Heart right ventricle (tissue), 16 donors: ENCODE data around the gene VPS26A. TPM values are rescaled to one million over a fixed set of nuclear protein-coding genes. Genes with fewer than 3 reads are reported as not detected.

Source experiments
- ATAC-seq, 8 donors: fragments of 200-7000 bp; cut with Tn5 transposase; one replicate each; pipeline ENCODE4 v1.9.1; 2020; ENCODE audit warnings: mild to moderate bottlenecking in 8 of 8, moderate library complexity in 8 of 8, moderate number of reproducible peaks in 1 of 8
- DNase-seq, 2 donors: peaks; one replicate each; pipeline ENCODE4 v3.0.0-alpha.2; 2020
- H3K27ac ChIP-seq, 10 donors: fragments of 200-600 bp; sonication (generic) in 2 of 10; one replicate each; pipeline versions ENCODE4 v1.5.0 to v1.8.0; 2020 to 2022; ENCODE audit warnings: mild to moderate bottlenecking in 3 of 10
- H3K27me3 ChIP-seq, 7 donors: fragments of 200-600 bp; one replicate each; pipeline ENCODE4 v1.8.0; 2021 to 2022; ENCODE audit warnings: mild to moderate bottlenecking in 2 of 7
- H3K36me3 ChIP-seq, 9 donors: fragments of 200-600 bp; sonication (generic) in 1 of 9; one replicate each; pipeline versions ENCODE4 v1.5.0 to v1.8.0; 2020 to 2022; ENCODE audit warnings: mild to moderate bottlenecking in 2 of 9
- H3K4me1 ChIP-seq, 9 donors: fragments of 200-600 bp; sonication (generic) in 1 of 9; one replicate each; pipeline versions ENCODE4 v1.5.0 to v1.8.0; 2020 to 2022; ENCODE audit warnings: mild to moderate bottlenecking in 4 of 9
- H3K4me3 ChIP-seq, 10 donors: fragments of 200-600 bp; sonication (generic) in 2 of 10; one replicate each; pipeline versions ENCODE4 v1.5.0 to v1.8.0; 2020 to 2022; ENCODE audit warnings: mild to moderate bottlenecking in 7 of 10, moderate library complexity in 2 of 10
- H3K9me3 ChIP-seq, 11 donors: fragments of 200-600 bp in 10 of 11; sonication (generic) in 2 of 11; one replicate each; pipeline versions ENCODE4 v1.5.0 to v1.8.0; 2013 to 2022; ENCODE audit warnings: mild to moderate bottlenecking in 2 of 11, control low read depth in 1 of 11, moderate library complexity in 1 of 11
- WGBS, 2 donors: extraction: QIAGEN DNeasy Blood & Tissue Kit; methylation state at CpG; one replicate each; pipeline ENCODE4 v1.1.7; 2013; ENCODE audit warnings: inconsistent platforms in 1 of 2; 5-methylcytosine and 5-hydroxymethylcytosine counted together
- intact Hi-C, 10 donors: fragments of 100-400 bp; cut with DNase I; formaldehyde crosslinking; loops; one replicate each; pipeline versions ENCODE4 v1.11.1 to v1.14.2; 2022
- polyA plus RNA-seq, 2 donors: library from polyadenylated mRNA; stranded (reverse); fragments of 200-250 nt; gene quantifications; one replicate each; pipeline ENCODE4 v1.2.3, GENCODE V29; 2013
- total RNA-seq, 10 donors: library from RNA; stranded (reverse); fragmentation: NEBNext Ultra II Directional in 3 of 10; extraction: Animal tissue kit (Norgen Biotek cat#: 25700) in 3 of 10; gene quantifications; one replicate each; pipeline versions ENCODE4 v1.2.1 to v1.2.4, GENCODE V29; 2021 to 2023
- TF ChIP-seq, protein P1 (sequence below), 9 donors: fragments of 200-600 bp; sonication (generic) in 2 of 9; IDR thresholded peaks; one replicate each; pipeline versions ENCODE4 v1.5.0 to v1.8.0; 2021 to 2022; ENCODE audit warnings: antibody characterized with exemption in 9 of 9, mild to moderate bottlenecking in 5 of 9, moderate library complexity in 1 of 9
- donor health status: Arrhythmogenic right ventricular cardiomyopathy.
- donor health status: ischemic (EF 13 %, LVEDD 7.1; RV severe dilation, severe dysfunction).
- donor health status: healthy with polysubstance abuse.
- donor health status: DM: no; HTN: yes; CAD: no.
- donor health status: DM: no; HTN: no; CAD: no.
- donor health status: ischemic (EF 25% LVEDD 6.9; RV normal size, moderate dysfunction).
- donor health status: ischemic (EF 25% LVEDD 5.7; RV mildly dilated, moderate dysfunction).
- donor health status: healthy.
- donor health status: DM: yes; HTN: yes; CAD: no.
- donor health status: Ischemic cardiomyopathy.
- donor health status: ischemic (EF 35%, LVEDD 5.7; RV mildly dilated, moderate dysfunction).
- donor health status: nonischemic (EF 11% LVEDD 7.7; RV severe dilation, severe dysfunction).
- donor health status: DM: yes; HTN: yes; CAD: no.
- donor health status: PGD.
- donor health status: ischemic (EF 29% LVEDD 5.4; RV normal size, mild dysfunction).
- donor health status: nonischemic (EF 23%, LVEDD 6.1; RV moderate dilation, normal function).

Gene VPS26A
- total and polyA plus RNA-seq, 12 donors: 15.9 to 43.8 (median 34.2) TPM

DNA sequence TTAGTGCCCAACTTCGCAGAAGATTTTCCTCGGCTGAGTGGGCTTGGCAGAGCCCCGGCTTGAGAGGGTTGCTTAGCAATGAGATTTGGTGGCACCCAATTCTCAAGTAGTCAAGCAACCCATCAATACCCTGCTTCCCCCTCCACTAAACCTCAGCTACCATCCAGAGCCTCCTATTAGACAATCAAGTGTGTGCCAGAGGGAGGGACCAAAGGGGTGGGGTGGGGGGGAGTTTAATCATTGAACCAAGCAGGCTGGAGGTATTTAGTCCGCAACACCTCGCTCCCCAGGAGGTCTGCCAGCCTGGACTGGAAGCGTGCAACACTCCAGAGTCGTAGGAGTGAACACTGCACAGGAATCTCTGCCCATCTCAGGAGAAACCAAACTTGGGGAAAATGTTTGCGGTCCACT lies 96.1 kb downstream of the VPS26A start, which contains the start of gene HKDC1:
TSS of gene HKDC1 (plus strand) at position 292 of the 411 bp plus-strand sequence. CDS start at position 396, 104 bp downstream.
- H3K27ac ChIP-seq: no peak within 1 kb of the TSS
- peaks cover 0 to 38% (median 0%) of the 10 kb centered on the region in 9 donors for H3K4me1 ChIP-seq
- intact Hi-C loops: no loop called here
- WGBS, 2 donors: 80 to 86% methylated on average over 8 of the region's 8 CpGs
- no peaks in the 10 kb centered on the region for H3K36me3 ChIP-seq
- DNase-seq (no peak), ATAC-seq (no peak)
- no peaks in the 10 kb centered on the region for H3K9me3 ChIP-seq
- TF ChIP-seq, protein P1, sequence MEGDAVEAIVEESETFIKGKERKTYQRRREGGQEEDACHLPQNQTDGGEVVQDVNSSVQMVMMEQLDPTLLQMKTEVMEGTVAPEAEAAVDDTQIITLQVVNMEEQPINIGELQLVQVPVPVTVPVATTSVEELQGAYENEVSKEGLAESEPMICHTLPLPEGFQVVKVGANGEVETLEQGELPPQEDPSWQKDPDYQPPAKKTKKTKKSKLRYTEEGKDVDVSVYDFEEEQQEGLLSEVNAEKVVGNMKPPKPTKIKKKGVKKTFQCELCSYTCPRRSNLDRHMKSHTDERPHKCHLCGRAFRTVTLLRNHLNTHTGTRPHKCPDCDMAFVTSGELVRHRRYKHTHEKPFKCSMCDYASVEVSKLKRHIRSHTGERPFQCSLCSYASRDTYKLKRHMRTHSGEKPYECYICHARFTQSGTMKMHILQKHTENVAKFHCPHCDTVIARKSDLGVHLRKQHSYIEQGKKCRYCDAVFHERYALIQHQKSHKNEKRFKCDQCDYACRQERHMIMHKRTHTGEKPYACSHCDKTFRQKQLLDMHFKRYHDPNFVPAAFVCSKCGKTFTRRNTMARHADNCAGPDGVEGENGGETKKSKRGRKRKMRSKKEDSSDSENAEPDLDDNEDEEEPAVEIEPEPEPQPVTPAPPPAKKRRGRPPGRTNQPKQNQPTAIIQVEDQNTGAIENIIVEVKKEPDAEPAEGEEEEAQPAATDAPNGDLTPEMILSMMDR (IDR thresholded peaks at IDR 0.05): no peak
- H3K27me3 ChIP-seq: peaks cover 0 to 21% (median 0%) of the 10 kb centered on the region in 7 donors
- H3K4me3 ChIP-seq: no peak within 1 kb of the TSS

DNA sequence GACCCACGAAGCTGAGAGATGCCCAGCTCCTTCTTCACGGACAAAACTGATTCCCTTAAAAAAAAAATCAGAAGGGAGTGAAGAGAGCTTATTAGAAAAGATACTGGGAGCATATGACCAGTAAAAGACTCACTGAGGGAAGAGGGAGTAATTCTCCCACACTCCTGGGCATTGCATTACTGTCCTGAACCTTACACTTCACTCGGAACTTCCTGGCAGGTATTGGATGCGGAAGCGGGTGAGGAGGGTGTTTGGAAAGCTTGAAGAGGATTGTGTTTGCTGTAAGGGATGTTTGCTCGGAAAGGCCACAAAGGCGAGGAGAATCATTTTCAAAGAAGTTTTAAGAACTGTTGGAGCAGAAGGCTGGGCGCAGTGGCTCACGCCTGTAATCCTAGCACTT lies 96.5 kb downstream of the VPS26A start:
- Histone ChIP-seq H3K4me1 (peaks cover 0 to 38% (median 0%) of the 10 kb centered on the region in 9 donors), H3K9me3 (no peaks in the 10 kb centered on the region), H3K4me3 (no peak overlapping the region), H3K27me3 (peaks cover 0 to 21% (median 0%) of the 10 kb centered on the region in 7 donors), H3K27ac (no peak overlapping the region), H3K36me3 (no peaks in the 10 kb centered on the region)
- 86% methylated on average over 9 of the region's 9 CpGs for WGBS, 2 donors
- ATAC-seq (no peak), DNase-seq (no peak)
- intact Hi-C loops: no loop called here
- TF ChIP-seq, protein P1 (IDR thresholded peaks at IDR 0.05): no peak

Other genes starting within 250 kb of the VPS26A start
- 10 to 100 TPM; 18.3 to 21.7 (median 20.4) TPM for gene DDX50, start 222.9 kb upstream of the VPS26A start, total RNA-seq
- gene DDX50, start 222.9 kb upstream of the VPS26A start, polyA plus RNA-seq: 10 to 100 TPM in 1 of 2 donors, 1 to 10 TPM in 1; 7.2 to 15.8 TPM
- 10 to 100 TPM; 17.6 to 52.4 (median 25.5) TPM for gene DDX21, start 168.0 kb upstream of the VPS26A start, total RNA-seq
- gene DDX21, start 168.0 kb upstream of the VPS26A start, polyA plus RNA-seq: 10 to 100 TPM; 10.2 to 17.8 TPM
- gene KIFBP, start 135.4 kb upstream of the VPS26A start, total RNA-seq: 10 to 100 TPM; 42.3 to 67.9 (median 53.2) TPM
- gene KIFBP, start 135.4 kb upstream of the VPS26A start, polyA plus RNA-seq: 10 to 100 TPM; 16.7 to 37.9 TPM
- 100 to 1,000 TPM in 1 of 10 donors, 10 to 100 TPM in 9; 30.0 to 156 (median 51.8) TPM for gene SRGN, start 36.1 kb upstream of the VPS26A start, total RNA-seq
- gene SRGN, start 36.1 kb upstream of the VPS26A start, polyA plus RNA-seq: 10 to 100 TPM; 23.1 to 99.2 TPM
- 10 to 100 TPM; 32.9 to 49.4 (median 38.0) TPM for gene SUPV3L1, start 56.1 kb downstream of the VPS26A start, total RNA-seq
- gene SUPV3L1, start 56.1 kb downstream of the VPS26A start, polyA plus RNA-seq: 100 to 1,000 TPM in 1 of 2 donors, 10 to 100 TPM in 1; 23.8 to 139 TPM
- gene HKDC1, start 96.2 kb downstream of the VPS26A start, total RNA-seq: under 1 TPM in 1 of 10 donors, not detected in 9; 0.07 TPM
- gene HKDC1, start 96.2 kb downstream of the VPS26A start, polyA plus RNA-seq: under 1 TPM in 1 of 2 donors, not detected in 1; 0.03 TPM
- gene HK1, start 154.3 kb downstream of the VPS26A start, total RNA-seq: 100 to 1,000 TPM; 178 to 322 (median 239) TPM
- 100 to 1,000 TPM in 1 of 2 donors, 10 to 100 TPM in 1; 51.9 to 161 TPM for gene HK1, start 154.3 kb downstream of the VPS26A start, polyA plus RNA-seq